HepG2 (cell line): ENCODE results near the gene IRF2BPL. TPM values are rescaled to one million over a fixed set of nuclear protein-coding genes. Genes with fewer than 3 reads are reported as not detected.

Source experiments
- ATAC-seq: fragments of 200-7000 bp; cut with Tn5 transposase; 3 replicates; pipeline ENCODE4 v1.9.1; 2020; ENCODE audit warnings: mild to moderate bottlenecking, moderate library complexity
- BruUV-seq: library from RNA; stranded (reverse); fragments of 400-500 nt; replicated peaks from 2 replicates; lab custom pipeline; 2021; lab: Mats Ljungman, UMichigan
- CTCF ChIA-PET: fragments of 300-600 bp; formaldehyde crosslinking; extraction: SDS; loops from one replicate; lab custom pipeline; 2021; ENCODE audit warnings: low total read pairs, inconsistent platforms, low intra/inter-chr PET ratio; lab: Yijun Ruan, JAX
- POLR2A ChIA-PET: fragments of 350-600 bp; sonication (Branson Sonifier 250); formaldehyde crosslinking; loops from one replicate; lab custom pipeline; 2020; ENCODE audit warnings: antibody characterized with exemption, inconsistent platforms; lab: Yijun Ruan, JAX
- DNase-seq: peaks from one replicate; pipeline ENCODE4 v3.0.0-alpha.2; 2015; ENCODE audit warnings: low spot score
- FAIRE-seq: peaks from 3 replicates; lab custom pipeline; 2011; peaks lifted over from hg19 to GRCh38; lab: Jason Lieb, UNC
- H2AFZ ChIP-seq: one replicate; pipeline ENCODE4 v1.6.1; 2011; ENCODE audit warnings: low read length, inconsistent platforms
- H3K27ac ChIP-seq: fragments of 300-600 bp; 3 replicates; pipeline ENCODE4 v1.8.0; 2011; ENCODE audit warnings: mixed run types, mild to moderate bottlenecking, mixed read lengths, low read length, inconsistent platforms; ENCODE audit not compliant: insufficient read depth; ENCODE audit errors: extremely low read length
- H3K27me3 ChIP-seq, 2 experiments: fragments of 200-600 bp in 1 of 2; 2 replicates in 1 of 2; 3 replicates in 1 of 2; pipeline versions ENCODE4 v1.6.0 to v1.8.0; 2011; ENCODE audit warnings: low read length in 2 of 2, mild to moderate bottlenecking in 2 of 2, moderate library complexity in 2 of 2, inconsistent platforms in 1 of 2; ENCODE audit not compliant: insufficient read depth in 2 of 2, control insufficient read depth in 1 of 2
- H3K36me3 ChIP-seq, 2 experiments: fragments of 200-600 bp in 1 of 2; replicated peaks in 1 of 2; 2 replicates in 1 of 2; 3 replicates in 1 of 2; pipeline versions ENCODE4 v1.5.1 to v1.8.0; 2011; ENCODE audit warnings: low read length in 2 of 2, inconsistent platforms in 1 of 2; ENCODE audit not compliant: insufficient read depth in 2 of 2, control insufficient read depth in 1 of 2
- H3K4me1 ChIP-seq: 2 replicates; pipeline ENCODE4 v1.5.1; 2012; ENCODE audit warnings: low read length, inconsistent platforms; ENCODE audit not compliant: insufficient read depth
- H3K4me2 ChIP-seq: 2 replicates; pipeline ENCODE4 v1.6.0; 2011; ENCODE audit warnings: low read depth, low read length, inconsistent platforms
- H3K4me3 ChIP-seq, 3 experiments: fragments of 200-600 bp in 1 of 3; sonication (generic), shearing (Covaris generic) in 1 of 3; replicated peaks in 1 of 3; 2 replicates each; pipeline ENCODE4 v1.5.1; 2011 to 2016; ENCODE audit warnings: low read length in 3 of 3, inconsistent platforms in 2 of 3, low read depth in 2 of 3, mild to moderate bottlenecking in 2 of 3, control low read depth in 1 of 3, mixed read lengths in 1 of 3; ENCODE audit not compliant: insufficient read depth in 1 of 3
- H3K79me2 ChIP-seq: one replicate; pipeline ENCODE4 v1.6.1; 2011; ENCODE audit warnings: low read length, inconsistent platforms; ENCODE audit not compliant: insufficient read depth
- H3K9ac ChIP-seq: 2 replicates; pipeline ENCODE4 v1.6.0; 2011; ENCODE audit warnings: mild to moderate bottlenecking, low read depth, low read length, inconsistent platforms; ENCODE audit not compliant: insufficient read depth
- H3K9me3 ChIP-seq: 2 replicates; pipeline ENCODE4 v1.5.1; 2012; ENCODE audit warnings: mild to moderate bottlenecking, low read length
- H4K20me1 ChIP-seq: 2 replicates; pipeline ENCODE4 v1.6.0; 2011; ENCODE audit warnings: inconsistent platforms, mild to moderate bottlenecking, low read length, moderate library complexity; ENCODE audit not compliant: insufficient read depth
- SCMH1 ChIP-seq: sonication (generic); formaldehyde crosslinking; IDR thresholded peaks from 2 replicates; pipeline ENCODE4 v1.9.0; 2021; ENCODE audit warnings: missing genetic modification reagents, mild to moderate bottlenecking, borderline replicate concordance
- ZBTB3 ChIP-seq: sonication (generic); formaldehyde crosslinking; IDR thresholded peaks from 2 replicates; pipeline ENCODE4 v1.4.0; 2020; ENCODE audit warnings: low read depth, mild to moderate bottlenecking, moderate library complexity, missing genetic modification reagents, borderline replicate concordance
- WGBS: methylation state at CpG from one replicate; pipeline ENCODE4 v1.1.6; 2017; ENCODE audit warnings: low lambda C conversion rate; 5-methylcytosine and 5-hydroxymethylcytosine counted together
- in situ Hi-C: cut with HindIII; loops from 2 replicates; pipeline ENCODE4 v1.10.0; 2017; ENCODE audit warnings: low pct_unique_long_range_greater_than_20kb; ENCODE audit not compliant: extremely low pct_ligation_motif_present
- intact Hi-C: fragments of 100-400 bp; cut with micrococcal nuclease; formaldehyde crosslinking; loops from one replicate; pipeline ENCODE4 v1.10.0; 2022; ENCODE audit not compliant: unreplicated experiment
- polyA plus RNA-seq, 8 experiments: library from polyadenylated mRNA; depleted of rRNA in 3 of 8; stranded (reverse) in 7 of 8; unstranded in 1 of 8; fragments of >200 nt; fragmentation: Illumina TruSeq in 4 of 8; extraction: Trizol in 4 of 8; gene quantifications; 2 replicates each; pipeline versions ENCODE4 v1.2.1 to v1.2.3, GENCODE V29; 2011 to 2016; ENCODE audit warnings: low read depth in 4 of 8, missing spikeins in 1 of 8, mixed read lengths in 1 of 8; ENCODE audit not compliant: insufficient read depth in 1 of 8
- total RNA-seq, 5 experiments: library from RNA; depleted of rRNA; stranded (reverse); fragments of >200 nt; fragmentation: Illumina TruSeq; extraction: Trizol; gene quantifications; 2 replicates each; pipeline ENCODE4 v1.2.3, GENCODE V29; 2016; ENCODE audit warnings: low read depth in 1 of 5

IRF2BPL gene
- total and polyA plus RNA-seq, 2 of the 13 experiments (the other 11 are each of a cell fraction or from before 2014, with no cell fraction given) = 6.6 to 8.4 TPM

DNA sequence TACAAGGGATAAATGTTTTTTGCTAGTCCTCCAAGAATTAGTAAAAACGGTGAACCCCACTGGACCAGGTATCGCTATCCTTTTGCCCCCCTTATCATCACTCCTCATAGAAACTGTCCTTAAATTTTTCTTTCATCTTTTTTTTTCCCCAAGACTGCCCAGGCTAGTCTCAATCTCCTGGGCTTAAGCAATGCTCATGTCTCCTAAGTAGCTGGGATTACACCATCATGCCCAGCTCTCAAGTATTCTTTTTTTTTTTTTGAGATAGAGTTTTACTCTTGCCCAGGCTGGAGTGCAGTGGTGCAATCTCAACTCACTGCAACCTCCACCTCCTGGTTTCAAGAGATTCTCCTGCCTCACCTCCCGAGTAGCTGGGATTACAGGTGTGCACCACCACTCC lies 9.7 kb downstream of the IRF2BPL start:
- Histone ChIP-seq H3K36me3 (no peaks in the 10 kb centered on the region), H3K4me3 (no peak overlapping the region), H2AFZ (no peak overlapping the region), H3K27me3 (no peaks in the 10 kb centered on the region), H3K4me2 (no peak overlapping the region), H3K27ac (no peak overlapping the region), H3K4me1 (peaks cover 82% of the 10 kb centered on the region), H3K9me3 (no peaks in the 10 kb centered on the region), H4K20me1 (no peaks in the 10 kb centered on the region), H3K9ac (no peak overlapping the region), H3K79me2 (no peaks in the 10 kb centered on the region)
- no TSS peak for BruUV-seq
- TF ChIP-seq ZBTB3 = no peak
- 81% methylated on average over 3 of the region's 3 CpGs for WGBS
- POLR2A ChIA-PET = no interaction called here
- in situ Hi-C loops (no loop called here), intact Hi-C loops (no loop called here)
- no peak for ATAC-seq
- FAIRE-seq = no peak
- DNase-seq = no peak
- CTCF ChIA-PET = no interaction called here

DNA sequence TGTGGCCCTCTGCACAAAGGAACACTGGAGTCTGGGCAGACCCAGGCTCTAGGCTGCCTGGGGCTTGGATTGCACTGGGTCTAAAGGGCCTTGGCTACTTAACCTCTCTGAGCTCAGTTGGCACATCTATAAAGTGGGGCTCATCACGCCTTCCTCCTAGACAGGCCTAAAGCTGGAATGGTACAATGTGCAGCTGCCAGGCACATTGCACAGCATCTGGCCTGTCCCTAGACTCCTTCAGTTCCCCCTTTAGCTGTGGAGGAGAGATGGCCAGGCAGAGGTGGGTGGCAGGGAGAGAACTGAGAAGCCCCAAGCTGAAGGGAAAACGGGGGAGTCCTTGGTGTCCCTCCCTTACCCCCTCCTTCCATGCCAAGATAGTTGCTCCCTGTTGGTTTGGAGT lies 10.8 kb downstream of the IRF2BPL start:
- H3K9me3 ChIP-seq = no peaks in the 10 kb centered on the region
- CTCF ChIA-PET = no interaction called here
- ATAC-seq (no peak), DNase-seq (no peak)
- H3K27me3 ChIP-seq = peaks cover 0 to 4% of the 10 kb centered on the region in 2 experiments; a peak in 2 of 5 replicates
- TF ChIP-seq SCMH1 (CRISPR knock-in tag) = no peak
- TF ChIP-seq, all 625 proteins: peak for 0
- H3K9ac ChIP-seq = no peak overlapping the region
- no peak for FAIRE-seq
- no peak overlapping the region for H3K4me3 ChIP-seq
- no peak overlapping the region for H2AFZ ChIP-seq
- WGBS = 0% methylated on average over 1 of the region's 2 CpGs
- intact Hi-C loops (no loop called here), in situ Hi-C loops (no loop called here)
- H4K20me1 ChIP-seq = no peaks in the 10 kb centered on the region
- H3K27ac ChIP-seq = no peak overlapping the region
- H3K79me2 ChIP-seq = no peaks in the 10 kb centered on the region
- H3K4me1 ChIP-seq = peaks cover 86% of the 10 kb centered on the region
- no peak overlapping the region for H3K4me2 ChIP-seq
- no peaks in the 10 kb centered on the region for H3K36me3 ChIP-seq
- BruUV-seq = no TSS peak
- POLR2A ChIA-PET = no interaction called here
